GM23338 (cell line): ENCODE results near the gene EBF4.

Experiments
- CREB1 ChIP-seq: fragments of 250-450 bp; sonication (Bioruptor Pico); IDR thresholded peaks from 2 replicates; pipeline ENCODE4 v1.5.0; 2020; ENCODE audit warnings: low read depth, mild to moderate bottlenecking, moderate library complexity
- EZH2 ChIP-seq: fragments of 200-600 bp; sonication (generic); IDR thresholded peaks from one replicate; pipeline ENCODE4 v1.8.0; 2017; ENCODE audit warnings: antibody characterized with exemption, mild to moderate bottlenecking, low read depth; ENCODE audit not compliant: unreplicated experiment
- EZH2phosphoT487 ChIP-seq: fragments of 200-600 bp; sonication (generic); IDR thresholded peaks from one replicate; pipeline ENCODE4 v1.8.1; 2018; ENCODE audit warnings: antibody characterized with exemption; ENCODE audit not compliant: unreplicated experiment
- JUNB ChIP-seq: IDR thresholded peaks from one replicate; pipeline ENCODE4 v1.6.1; 2016; ENCODE audit warnings: antibody characterized with exemption; ENCODE audit not compliant: unreplicated experiment
- POLR2AphosphoS5 ChIP-seq: IDR thresholded peaks from 2 replicates; pipeline ENCODE4 v1.6.1; 2016; ENCODE audit warnings: antibody characterized with exemption, low read depth
- REST ChIP-seq: IDR thresholded peaks from one replicate; pipeline ENCODE4 v1.6.1; 2018; ENCODE audit warnings: antibody characterized with exemption; ENCODE audit not compliant: unreplicated experiment
- STAT1 ChIP-seq: IDR thresholded peaks from one replicate; pipeline ENCODE4 v1.6.1; 2016; ENCODE audit warnings: antibody characterized with exemption; ENCODE audit not compliant: unreplicated experiment
- ZNF114 ChIP-seq: fragments of 250-450 bp; sonication (Bioruptor Pico); IDR thresholded peaks from 2 replicates; pipeline ENCODE4 v1.5.0; 2020; ENCODE audit warnings: mild to moderate bottlenecking, moderate library complexity
- TF ChIP-seq, protein P1 (sequence below), 2 experiments: fragments of 200-600 bp in 1 of 2; sonication (generic) in 1 of 2; conservative IDR thresholded peaks; 2 replicates each; pipeline versions ENCODE4 v1.5.1 to v1.6.1; 2016 to 2017; ENCODE audit warnings: antibody characterized with exemption in 2 of 2, low read depth in 2 of 2, mild to moderate bottlenecking in 2 of 2, moderate library complexity in 1 of 2
- TF ChIP-seq, protein P2 (sequence below): IDR thresholded peaks from 2 replicates; pipeline ENCODE4 v1.6.1; 2016; ENCODE audit warnings: antibody characterized with exemption

GRCh38 chr20:2654384-2654822 lies 38.2 kb upstream of the EBF4 start:
- TF ChIP-seq, protein P1, sequence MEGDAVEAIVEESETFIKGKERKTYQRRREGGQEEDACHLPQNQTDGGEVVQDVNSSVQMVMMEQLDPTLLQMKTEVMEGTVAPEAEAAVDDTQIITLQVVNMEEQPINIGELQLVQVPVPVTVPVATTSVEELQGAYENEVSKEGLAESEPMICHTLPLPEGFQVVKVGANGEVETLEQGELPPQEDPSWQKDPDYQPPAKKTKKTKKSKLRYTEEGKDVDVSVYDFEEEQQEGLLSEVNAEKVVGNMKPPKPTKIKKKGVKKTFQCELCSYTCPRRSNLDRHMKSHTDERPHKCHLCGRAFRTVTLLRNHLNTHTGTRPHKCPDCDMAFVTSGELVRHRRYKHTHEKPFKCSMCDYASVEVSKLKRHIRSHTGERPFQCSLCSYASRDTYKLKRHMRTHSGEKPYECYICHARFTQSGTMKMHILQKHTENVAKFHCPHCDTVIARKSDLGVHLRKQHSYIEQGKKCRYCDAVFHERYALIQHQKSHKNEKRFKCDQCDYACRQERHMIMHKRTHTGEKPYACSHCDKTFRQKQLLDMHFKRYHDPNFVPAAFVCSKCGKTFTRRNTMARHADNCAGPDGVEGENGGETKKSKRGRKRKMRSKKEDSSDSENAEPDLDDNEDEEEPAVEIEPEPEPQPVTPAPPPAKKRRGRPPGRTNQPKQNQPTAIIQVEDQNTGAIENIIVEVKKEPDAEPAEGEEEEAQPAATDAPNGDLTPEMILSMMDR (conservative IDR thresholded peaks at IDR 0.05; ENCODE audit: low read depth in 2 of 2) = no peak
- no peak for TF ChIP-seq POLR2AphosphoS5
- no peak for TF ChIP-seq REST
- TF ChIP-seq EZH2phosphoT487 = no peak
- TF ChIP-seq, protein P2, sequence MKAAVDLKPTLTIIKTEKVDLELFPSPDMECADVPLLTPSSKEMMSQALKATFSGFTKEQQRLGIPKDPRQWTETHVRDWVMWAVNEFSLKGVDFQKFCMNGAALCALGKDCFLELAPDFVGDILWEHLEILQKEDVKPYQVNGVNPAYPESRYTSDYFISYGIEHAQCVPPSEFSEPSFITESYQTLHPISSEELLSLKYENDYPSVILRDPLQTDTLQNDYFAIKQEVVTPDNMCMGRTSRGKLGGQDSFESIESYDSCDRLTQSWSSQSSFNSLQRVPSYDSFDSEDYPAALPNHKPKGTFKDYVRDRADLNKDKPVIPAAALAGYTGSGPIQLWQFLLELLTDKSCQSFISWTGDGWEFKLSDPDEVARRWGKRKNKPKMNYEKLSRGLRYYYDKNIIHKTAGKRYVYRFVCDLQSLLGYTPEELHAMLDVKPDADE = no peak
- TF ChIP-seq EZH2 = no peak
- no peak for TF ChIP-seq ZNF114 (CRISPR knock-in tag)
- no peak for TF ChIP-seq JUNB
- no peak for TF ChIP-seq CREB1 (CRISPR knock-in tag)
- TF ChIP-seq STAT1 = no peak
